Measurements from ENCODE around the gene SPTBN4. TPM values are rescaled to one million over a fixed set of nuclear protein-coding genes. Genes with fewer than 3 reads are reported as not detected.
"Not testable (repeated sequence)": the region's sequence is repeated elsewhere in the genome, so short reads cannot be mapped to it uniquely, and the experiment has no call there.

The SPTBN4 gene
- total RNA-seq, 1 experiment from 2014 or later: 0.61 TPM

GRCh38 chr19:40464059-40465024 is 2.5 kb upstream of the SPTBN4 start:
- peak overlapping the region; percentile 52 for H3K4me3 ChIP-seq
- peak; percentile 77 to 93 for DNase-seq (ENCODE audit: low read depth in 1 of 2, low spot score in 2 of 2)
- H3K27ac ChIP-seq: peak overlapping the region; percentile 36
- H3K27me3 ChIP-seq (replicated peaks): peaks cover 13% of the 10 kb centered on the region
- peaks cover 26% of the 10 kb centered on the region for H3K4me1 ChIP-seq (replicated peaks)
- H3K9me3 ChIP-seq (replicated peaks): no peaks in the 10 kb centered on the region
- no peaks in the 10 kb centered on the region for H3K36me3 ChIP-seq

- no peak for DNase-seq (ENCODE audit: low read depth in 1 of 2, low spot score in 2 of 2)
- peak overlapping the region; percentile 52 for H3K4me3 ChIP-seq
- H3K36me3 ChIP-seq: no peaks in the 10 kb centered on the region
- H3K27ac ChIP-seq: peak overlapping the region; percentile 27
- H3K9me3 ChIP-seq (replicated peaks): no peaks in the 10 kb centered on the region
- peaks cover 13% of the 10 kb centered on the region for H3K27me3 ChIP-seq (replicated peaks)
- peaks cover 26% of the 10 kb centered on the region for H3K4me1 ChIP-seq (replicated peaks)
These were observed 1.7 kb upstream of the SPTBN4 start for GRCh38 chr19:40465025-40465556.

- H3K9me3 ChIP-seq (replicated peaks): no peaks in the 10 kb centered on the region
- peaks cover 13% of the 10 kb centered on the region for H3K27me3 ChIP-seq (replicated peaks)
- peak within 1 kb of the TSS; percentile 52 for H3K4me3 ChIP-seq
- H3K4me1 ChIP-seq (replicated peaks): peaks cover 26% of the 10 kb centered on the region
- peak within 1 kb of the TSS; percentile 27 for H3K27ac ChIP-seq
- no peaks in the 10 kb centered on the region for H3K36me3 ChIP-seq
- peak; percentile 99 for DNase-seq (ENCODE audit: low read depth in 1 of 2, low spot score in 2 of 2)
These were observed 1.1 kb upstream of the SPTBN4 start, which contains the start of gene BLVRB for GRCh38 chr19:40465557-40466218. TSS of gene BLVRB (minus strand) at chr19:40465745. CDS start at chr19:40465688, 57 bp downstream.

GRCh38 chr19:40466219-40466984 is 399 bp upstream of the SPTBN4 start:
- Histone ChIP-seq H3K4me3 (peak overlapping the region; percentile 52), H3K4me1 (replicated peaks) (peaks cover 26% of the 10 kb centered on the region), H3K9me3 (replicated peaks) (no peaks in the 10 kb centered on the region), H3K27ac (no peak overlapping the region), H3K27me3 (replicated peaks) (peaks cover 13% of the 10 kb centered on the region), H3K36me3 (no peaks in the 10 kb centered on the region)
- no peak for DNase-seq (ENCODE audit: low read depth in 1 of 2, low spot score in 2 of 2)

- no peak overlapping the region for H3K27ac ChIP-seq
- no peak for DNase-seq (ENCODE audit: low read depth in 1 of 2, low spot score in 2 of 2)
- H3K4me3 ChIP-seq: no peak overlapping the region
- peaks cover 13% of the 10 kb centered on the region for H3K27me3 ChIP-seq (replicated peaks)
- no peaks in the 10 kb centered on the region for H3K36me3 ChIP-seq
- peaks cover 21% of the 10 kb centered on the region for H3K4me1 ChIP-seq (replicated peaks)
- no peaks in the 10 kb centered on the region for H3K9me3 ChIP-seq (replicated peaks)
These were observed 2.2 kb downstream of the SPTBN4 start for GRCh38 chr19:40469011-40469410.

- Histone ChIP-seq H3K36me3 (no peaks in the 10 kb centered on the region), H3K4me3 (no peak overlapping the region), H3K27ac (no peak overlapping the region), H3K9me3 (replicated peaks) (no peaks in the 10 kb centered on the region), H3K4me1 (replicated peaks) (peaks cover 7% of the 10 kb centered on the region), H3K27me3 (replicated peaks) (peaks cover 13% of the 10 kb centered on the region)
- DNase-seq (ENCODE audit: low read depth in 1 of 2, low spot score in 2 of 2): no peak
These were observed 4.3 kb downstream of the SPTBN4 start for GRCh38 chr19:40471111-40471510.

- Histone ChIP-seq H3K4me3 (no peak overlapping the region), H3K27me3 (replicated peaks) (peaks cover 3% of the 10 kb centered on the region), H3K9me3 (replicated peaks) (no peaks in the 10 kb centered on the region), H3K4me1 (replicated peaks) (no peaks in the 10 kb centered on the region), H3K27ac (no peak overlapping the region), H3K36me3 (no peaks in the 10 kb centered on the region)
- DNase-seq (ENCODE audit: low read depth in 1 of 2, low spot score in 2 of 2): no peak
These were observed 5.7 kb downstream of the SPTBN4 start for GRCh38 chr19:40472516-40472915.

GRCh38 chr19:40474737-40475136 is 7.9 kb downstream of the SPTBN4 start:
- no peaks in the 10 kb centered on the region for H3K36me3 ChIP-seq
- no peaks in the 10 kb centered on the region for H3K27me3 ChIP-seq (replicated peaks)
- H3K4me1 ChIP-seq (replicated peaks): no peaks in the 10 kb centered on the region
- H3K9me3 ChIP-seq (replicated peaks): no peaks in the 10 kb centered on the region
- H3K27ac ChIP-seq: no peak overlapping the region
- no peak overlapping the region for H3K4me3 ChIP-seq
- DNase-seq (ENCODE audit: low read depth in 1 of 2, low spot score in 2 of 2): no peak

GRCh38 chr19:40475878-40476644 is 9.3 kb downstream of the SPTBN4 start:
- H3K27me3 ChIP-seq (replicated peaks); H3K4me3 ChIP-seq; H3K27ac ChIP-seq; DNase-seq (ENCODE audit: low read depth in 1 of 2, low spot score in 2 of 2); H3K9me3 ChIP-seq (replicated peaks); H3K36me3 ChIP-seq; H3K4me1 ChIP-seq (replicated peaks): not testable (repeated sequence)

GRCh38 chr19:40486017-40486416 is 19.2 kb downstream of the SPTBN4 start:
- Histone ChIP-seq H3K36me3 (no peaks in the 10 kb centered on the region), H3K4me3 (no peak overlapping the region), H3K4me1 (replicated peaks) (no peaks in the 10 kb centered on the region), H3K27me3 (replicated peaks) (peaks cover 8% of the 10 kb centered on the region; the same call in 1 of the 2 replicates), H3K27ac (no peak overlapping the region), H3K9me3 (replicated peaks) (no peaks in the 10 kb centered on the region)
- DNase-seq (ENCODE audit: low read depth in 1 of 2, low spot score in 2 of 2): no peak

- Histone ChIP-seq H3K4me3 (no peak overlapping the region), H3K36me3 (no peaks in the 10 kb centered on the region), H3K27ac (no peak overlapping the region), H3K4me1 (replicated peaks) (no peaks in the 10 kb centered on the region), H3K9me3 (replicated peaks) (no peaks in the 10 kb centered on the region), H3K27me3 (replicated peaks) (no peaks in the 10 kb centered on the region)
- DNase-seq (ENCODE audit: low read depth in 1 of 2, low spot score in 2 of 2): no peak
These were observed 23.1 kb downstream of the SPTBN4 start for GRCh38 chr19:40489882-40490230.

GRCh38 chr19:40492274-40492673 is 25.5 kb downstream of the SPTBN4 start:
- Histone ChIP-seq H3K27ac (no peak overlapping the region), H3K9me3 (replicated peaks) (no peaks in the 10 kb centered on the region), H3K36me3 (no peaks in the 10 kb centered on the region), H3K4me3 (no peak overlapping the region), H3K27me3 (replicated peaks) (no peaks in the 10 kb centered on the region), H3K4me1 (replicated peaks) (no peaks in the 10 kb centered on the region)
- no peak for DNase-seq (ENCODE audit: low read depth in 1 of 2, low spot score in 2 of 2)

GRCh38 chr19:40493778-40494177 is 27.0 kb downstream of the SPTBN4 start:
- H3K9me3 ChIP-seq (replicated peaks): no peaks in the 10 kb centered on the region
- no peak for DNase-seq (ENCODE audit: low read depth in 1 of 2, low spot score in 2 of 2)
- no peak overlapping the region for H3K27ac ChIP-seq
- no peak overlapping the region for H3K4me3 ChIP-seq
- no peaks in the 10 kb centered on the region for H3K27me3 ChIP-seq (replicated peaks)
- no peaks in the 10 kb centered on the region for H3K36me3 ChIP-seq
- H3K4me1 ChIP-seq (replicated peaks): no peaks in the 10 kb centered on the region

Data from SJSA1 (cell line).